ENCODE data around the gene RPL35A. TPM values are rescaled to one million over a fixed set of nuclear protein-coding genes. Genes with fewer than 3 reads are reported as not detected.
"Not testable (repeated sequence)": the region's sequence is repeated elsewhere in the genome, so short reads cannot be mapped to it uniquely, and the experiment has no call there.

Gene RPL35A
- total RNA-seq, 8 experiments from 2014 or later, result 997 to 3,157 (median 2,160) TPM

DNA sequence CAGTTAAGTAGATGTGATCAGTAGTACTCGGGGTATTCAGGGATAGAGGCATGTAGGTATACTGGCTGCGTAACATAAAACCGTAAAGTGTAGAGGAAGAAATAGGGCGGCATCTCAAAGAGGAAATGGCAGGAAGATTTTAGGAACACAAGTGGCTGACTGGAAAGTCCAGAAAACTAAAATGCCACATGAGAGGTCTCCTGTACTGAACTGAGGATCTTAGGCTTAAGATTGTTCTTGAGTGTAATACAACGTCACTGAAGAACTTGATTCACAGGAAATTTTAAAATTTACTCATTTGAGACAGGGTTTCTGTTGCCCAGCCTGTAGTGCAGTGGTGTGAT, 7.8 kb downstream of the RPL35A start:
- Histone ChIP-seq H3K27ac (no peak overlapping the region), H3K4me3 (no peak overlapping the region), H3K4me1 (replicated peaks in 1 of 2) (peaks cover 15 to 26% of the 10 kb centered on the region in 2 donors)
- WGBS, 10 experiments, result 67 to 100% (median 90%) methylated on average over 2 to 5 of the region's 5 CpGs; no CpG with 5 or more reads in 1 of the 10 experiments
- ATAC-seq (replicated peaks in 6 of 8), result no peak
- in situ Hi-C loops (cut with MboI; ENCODE audit: low pct_unique_long_range_greater_than_20kb in 2 of 9, low sequenced_read_pairs in 9 of 9, unreplicated experiment in 9 of 9), result no loop called here

DNA sequence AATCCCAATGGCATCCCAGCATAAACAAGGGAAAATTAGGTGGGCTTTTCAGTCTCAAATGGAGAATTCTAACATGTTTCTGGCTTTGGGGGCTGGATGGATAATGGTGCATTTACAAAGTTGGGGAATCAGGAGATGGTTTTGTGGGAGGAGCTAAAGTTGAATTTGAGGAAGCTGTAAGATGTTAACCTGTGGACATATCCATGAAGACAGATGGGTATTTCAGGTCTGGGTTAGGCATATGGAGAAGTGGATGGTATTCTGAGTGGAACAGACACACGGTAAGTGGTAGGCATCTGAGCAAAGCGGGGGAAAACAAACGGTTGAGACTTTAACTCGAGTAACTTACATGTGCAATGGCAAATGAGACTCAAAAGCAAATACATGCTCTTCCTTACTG, 8.4 kb downstream of the RPL35A start:
- Histone ChIP-seq H3K4me1 (replicated peaks in 1 of 2) (peaks cover 15 to 25% of the 10 kb centered on the region in 2 donors), H3K4me3 (no peak overlapping the region), H3K27ac (no peak overlapping the region)
- WGBS, 10 experiments, result 80 to 100% (median 95%) methylated on average over 1 to 4 of the region's 4 CpGs; no CpG with 5 or more reads in 2 of the 10 experiments
- in situ Hi-C loops (cut with MboI; ENCODE audit: low pct_unique_long_range_greater_than_20kb in 2 of 9, low sequenced_read_pairs in 9 of 9, unreplicated experiment in 9 of 9), result no loop called here
- no peak for ATAC-seq (replicated peaks in 6 of 8)

DNA sequence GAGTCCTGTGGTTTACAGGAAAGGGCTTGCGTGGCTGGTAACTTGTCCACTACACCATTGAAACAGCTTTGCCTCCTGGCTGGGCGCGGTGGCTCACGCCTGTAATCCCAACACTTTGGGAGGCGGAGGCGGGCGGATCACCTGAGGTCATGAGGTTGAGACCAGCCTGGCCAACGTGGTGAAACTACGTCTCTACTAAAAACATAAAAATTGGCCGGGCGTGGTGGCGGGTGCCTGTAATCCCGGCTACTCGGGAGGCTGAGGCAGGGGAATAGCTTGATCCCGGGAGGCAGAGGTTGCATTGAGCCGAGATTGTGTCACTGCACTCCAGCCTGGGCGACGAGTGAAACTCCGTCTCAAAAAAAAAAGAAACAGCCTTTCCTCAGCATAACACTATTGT, 8.9 kb downstream of the RPL35A start:
- in situ Hi-C loops (cut with MboI; ENCODE audit: low pct_unique_long_range_greater_than_20kb in 2 of 9, low sequenced_read_pairs in 9 of 9, unreplicated experiment in 9 of 9); ATAC-seq (replicated peaks in 6 of 8); H3K27ac ChIP-seq: not testable (repeated sequence)
- Histone ChIP-seq H3K4me3 (peak overlapping the region in 3 of 5 donors; percentile 59 to 81 (median 65)), H3K4me1 (replicated peaks in 1 of 2) (peaks cover 15 to 25% of the 10 kb centered on the region in 2 donors)
- WGBS, 10 experiments, result 50 to 100% (median 96%) methylated on average over 1 to 14 of the region's 19 CpGs; no CpG with 5 or more reads in 4 of the 10 experiments

DNA sequence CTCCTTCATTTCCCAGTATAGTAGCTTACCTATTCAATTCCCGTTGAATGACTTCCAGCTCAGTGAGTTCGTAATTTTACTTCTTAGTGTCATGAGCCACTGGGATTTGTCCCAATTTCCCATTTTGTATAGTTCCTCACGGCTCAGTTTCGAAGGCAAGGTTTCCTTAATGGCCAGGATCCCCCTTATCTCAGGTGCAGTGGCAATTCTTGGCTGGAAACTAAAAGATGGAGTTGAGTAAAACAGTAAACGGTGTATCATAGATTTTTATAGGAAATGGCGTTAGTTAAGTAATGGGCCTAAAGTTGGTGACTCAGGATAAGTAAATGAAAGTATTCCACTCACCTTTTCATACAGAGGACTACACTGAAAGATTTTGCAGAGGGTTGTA, 9.5 kb downstream of the RPL35A start:
- Histone ChIP-seq H3K27ac (peak overlapping the region in 1 of 2 donors; percentile 14), H3K4me3 (peak overlapping the region; percentile 59 to 81 (median 75)), H3K4me1 (replicated peaks in 1 of 2) (peaks cover 15 to 25% of the 10 kb centered on the region in 2 donors)
- no peak for ATAC-seq (replicated peaks in 6 of 8)
- in situ Hi-C loops (cut with MboI; ENCODE audit: low pct_unique_long_range_greater_than_20kb in 2 of 9, low sequenced_read_pairs in 9 of 9, unreplicated experiment in 9 of 9), result no loop called here
- WGBS, 10 experiments, result 31 to 93% (median 65%) methylated on average over 2 to 6 of the region's 6 CpGs; no CpG with 5 or more reads in 1 of the 10 experiments

DNA sequence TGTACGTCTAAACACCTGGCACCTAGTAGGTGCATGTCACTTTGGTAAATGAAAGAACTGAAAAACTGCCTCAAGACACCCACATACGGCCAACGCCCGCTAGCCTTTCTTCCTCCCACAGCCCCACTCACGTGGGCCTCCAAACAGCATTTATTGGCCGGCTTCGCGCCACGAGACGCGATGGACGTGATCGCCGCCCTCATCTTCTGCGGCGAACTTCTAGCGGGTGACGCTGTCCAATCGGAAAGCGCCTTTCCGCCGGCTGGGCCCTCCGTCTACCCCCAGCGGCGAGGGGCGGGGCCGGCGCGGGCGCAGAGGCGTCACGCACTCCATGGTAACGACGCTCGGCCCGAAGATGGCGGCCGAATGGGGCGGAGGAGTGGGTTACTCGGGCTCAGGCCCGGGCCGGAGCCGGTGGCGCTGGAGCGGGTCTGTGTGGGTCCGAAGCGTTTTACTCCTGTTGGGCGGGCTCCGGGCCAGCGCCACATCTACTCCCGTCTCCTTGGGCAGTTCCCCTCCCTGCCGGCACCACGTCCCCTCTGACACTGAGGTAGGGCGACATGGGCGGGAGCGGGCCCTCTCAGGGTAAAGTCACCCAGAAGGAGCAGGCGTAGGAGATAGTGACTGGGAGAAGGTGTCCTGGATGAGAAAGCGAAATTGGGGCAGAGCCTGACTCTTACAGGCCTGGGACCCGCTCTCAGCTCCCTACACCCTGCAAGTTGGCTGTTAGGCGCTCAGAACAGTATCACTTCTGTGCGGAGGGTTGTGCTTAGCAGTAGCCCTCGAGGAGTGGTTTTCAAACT, 10.1 kb downstream of the RPL35A start, which contains the start of gene LMLN:
Gene LMLN, plus strand, starts transcription at position 327 of the 803 bp plus-strand sequence. Its CDS starts 29 bp downstream, at position 356.
- peaks cover 15 to 25% of the 10 kb centered on the region in 2 donors for H3K4me1 ChIP-seq (replicated peaks in 1 of 2)
- in situ Hi-C loops (cut with MboI; ENCODE audit: low pct_unique_long_range_greater_than_20kb in 2 of 9, low sequenced_read_pairs in 9 of 9, unreplicated experiment in 9 of 9), result no loop called here
- peak within 1 kb of the TSS; percentile 54 to 76 for H3K27ac ChIP-seq
- H3K4me3 ChIP-seq, result peak within 1 kb of the TSS; percentile 59 to 81 (median 75)
- ATAC-seq (replicated peaks in 6 of 8), result peak; percentile 80 to 97 (median 94)
- 0 to 14% (median 0%) methylated on average over 1 to 12 of the region's 62 CpGs; no CpG with 5 or more reads in 1 of the 10 experiments for WGBS, 10 experiments

DNA sequence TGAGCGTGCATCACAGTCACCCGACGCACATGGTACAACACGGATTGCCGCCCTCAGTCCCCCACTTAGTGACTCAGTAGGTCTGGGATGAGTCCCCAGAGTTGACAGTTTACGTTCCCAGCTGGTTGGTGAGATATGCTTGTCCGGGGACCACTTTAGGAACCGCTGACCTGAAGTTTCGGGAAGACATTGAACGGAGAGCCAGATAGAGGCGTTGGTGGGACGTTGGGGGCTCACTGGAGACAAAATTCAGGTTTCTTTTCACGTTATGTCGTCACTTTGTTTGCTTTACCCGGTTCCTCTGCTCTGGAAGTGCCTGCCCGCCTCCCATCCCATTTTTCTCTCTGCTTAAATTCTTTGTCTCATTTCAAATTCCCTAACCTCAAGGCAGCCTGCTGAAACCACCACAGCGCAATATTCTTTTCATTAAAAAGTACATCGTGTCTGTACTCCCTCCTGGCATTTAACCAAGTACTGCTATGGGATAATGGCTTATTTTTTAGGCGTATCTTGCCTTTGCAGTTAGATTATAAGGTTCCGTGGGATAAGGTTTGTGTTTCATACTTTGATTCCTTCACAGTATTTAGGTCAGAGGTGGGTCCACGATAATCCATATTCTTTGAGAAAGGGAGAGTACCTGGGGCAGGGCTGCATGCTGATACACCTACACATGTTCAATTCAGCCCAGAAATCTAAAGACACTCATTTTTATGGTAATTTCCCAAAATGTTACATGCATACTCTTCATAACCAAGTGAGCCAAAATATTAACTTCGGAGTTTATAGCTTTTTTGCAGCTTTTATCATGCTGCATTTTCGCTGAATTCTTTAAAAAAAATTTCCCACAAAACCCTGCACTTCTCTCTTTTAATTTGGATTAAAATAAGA, 10.9 kb downstream of the RPL35A start:
- in situ Hi-C loops (cut with MboI; ENCODE audit: low pct_unique_long_range_greater_than_20kb in 2 of 9, low sequenced_read_pairs in 9 of 9, unreplicated experiment in 9 of 9), result no loop called here

DNA sequence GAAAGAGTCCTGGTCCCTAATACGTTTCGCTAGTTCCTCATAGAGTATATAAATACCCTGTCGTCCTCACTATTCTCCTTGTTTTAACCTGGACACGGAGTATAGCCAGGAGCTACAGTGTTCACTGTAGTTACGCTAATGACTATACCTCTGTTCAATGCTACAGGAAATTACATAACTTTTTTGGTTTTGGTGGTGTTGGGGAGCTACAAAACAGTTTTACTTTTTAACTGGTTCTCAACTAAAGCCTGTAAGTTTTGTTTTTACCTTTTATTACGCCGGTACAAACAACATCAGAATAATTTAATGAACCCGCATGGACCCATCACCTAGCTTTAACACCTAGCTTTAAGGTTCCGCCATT, 11.6 kb downstream of the RPL35A start:
- WGBS, 10 experiments, result 84 to 100% (median 89%) methylated on average over 4 to 9 of the region's 9 CpGs; no CpG with 5 or more reads in 1 of the 10 experiments
- Histone ChIP-seq H3K4me3 (peak overlapping the region in 1 of 5 donors; percentile 75), H3K27ac (no peak overlapping the region), H3K4me1 (replicated peaks in 1 of 2) (peaks cover 15 to 25% of the 10 kb centered on the region in 2 donors)
- ATAC-seq (replicated peaks in 6 of 8), result no peak
- in situ Hi-C loops (cut with MboI; ENCODE audit: low pct_unique_long_range_greater_than_20kb in 2 of 9, low sequenced_read_pairs in 9 of 9, unreplicated experiment in 9 of 9), result no loop called here

More for the DNA sequence above, 10.9 kb downstream of the RPL35A start:
- Histone ChIP-seq H3K4me3 (peak overlapping the region; percentile 59 to 81 (median 75)), H3K27ac (peak overlapping the region; percentile 54 to 76), H3K4me1 (replicated peaks in 1 of 2) (peaks cover 15 to 25% of the 10 kb centered on the region in 2 donors)
- no peak for ATAC-seq (replicated peaks in 6 of 8)
- 11 to 75% (median 17%) methylated on average over 2 to 18 of the region's 23 CpGs; no CpG with 5 or more reads in 1 of the 10 experiments for WGBS, 10 experiments

DNA sequence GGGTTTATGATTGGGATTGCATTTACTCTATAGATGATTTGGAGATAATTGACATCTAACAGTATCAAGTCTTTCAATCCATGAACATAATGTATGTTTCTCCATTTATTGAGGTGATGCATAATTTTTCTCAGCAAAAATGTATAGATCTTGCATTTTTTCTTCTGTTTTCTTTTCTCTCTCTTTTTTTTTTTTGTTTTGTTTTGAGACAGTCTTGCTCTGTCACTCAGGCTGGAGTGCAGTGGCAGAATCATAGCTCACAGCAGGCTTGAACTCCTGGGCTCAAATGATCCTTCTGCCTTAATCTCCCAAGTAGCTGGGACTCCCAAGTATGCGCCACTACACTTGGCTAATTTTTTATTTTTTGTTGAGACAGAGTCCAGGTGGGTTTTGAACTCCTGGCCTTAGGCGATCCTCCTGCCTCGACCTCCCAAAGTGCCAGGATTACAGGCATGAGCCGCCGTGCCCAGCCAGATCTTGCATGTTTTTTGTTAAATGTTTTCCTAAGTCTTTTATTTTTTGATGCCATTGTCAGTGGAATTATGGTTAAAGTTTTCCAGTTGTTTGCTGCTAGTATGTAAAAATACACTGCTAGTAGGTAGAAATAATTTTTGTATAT, 13.1 kb downstream of the RPL35A start:
- in situ Hi-C loops (cut with MboI; ENCODE audit: low pct_unique_long_range_greater_than_20kb in 2 of 9, low sequenced_read_pairs in 9 of 9, unreplicated experiment in 9 of 9), result no loop called here
- ATAC-seq (replicated peaks in 6 of 8), result no peak
- Histone ChIP-seq H3K4me3 (no peak overlapping the region), H3K27ac (no peak overlapping the region), H3K4me1 (replicated peaks in 1 of 2) (peaks cover 15 to 25% of the 10 kb centered on the region in 2 donors)
- 55 to 100% (median 90%) methylated on average over 2 to 5 of the region's 5 CpGs for WGBS, 10 experiments

DNA sequence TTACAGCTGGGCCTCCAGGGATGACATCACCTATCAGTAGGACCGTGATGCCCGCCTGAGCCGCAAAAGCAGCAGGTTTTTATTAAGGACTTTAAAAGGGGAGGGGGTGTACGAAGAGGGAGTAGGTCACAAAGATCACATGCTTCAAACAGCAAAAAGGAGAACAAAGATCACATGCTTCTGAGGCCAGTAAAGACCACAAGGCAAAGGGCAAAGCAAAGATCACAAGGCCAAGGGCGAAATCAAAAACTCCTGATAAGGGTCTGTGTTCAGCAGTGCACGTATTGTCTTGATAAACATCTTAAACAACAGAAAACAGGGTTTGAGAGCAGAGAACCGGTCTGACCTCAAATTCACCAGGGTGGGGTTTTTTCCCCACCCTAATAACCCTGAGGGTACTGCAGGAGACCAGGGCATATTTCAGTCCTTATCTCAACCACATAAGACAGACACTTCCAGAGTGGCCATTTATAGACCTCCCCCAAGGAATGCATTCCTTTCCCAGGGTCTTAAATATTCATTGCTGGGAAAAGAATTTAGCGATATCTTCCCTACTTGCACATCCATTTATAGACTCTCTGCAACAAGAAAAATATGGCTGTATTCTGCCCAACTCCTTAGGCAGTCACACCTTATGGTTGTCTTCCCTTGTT, 17.5 kb downstream of the RPL35A start:
- H3K4me1 ChIP-seq (replicated peaks in 1 of 2); ATAC-seq (replicated peaks in 6 of 8); in situ Hi-C loops (cut with MboI; ENCODE audit: low pct_unique_long_range_greater_than_20kb in 2 of 9, low sequenced_read_pairs in 9 of 9, unreplicated experiment in 9 of 9); H3K4me3 ChIP-seq; H3K27ac ChIP-seq: not testable (repeated sequence)
- 37 to 100% (median 84%) methylated on average over 1 to 8 of the region's 8 CpGs for WGBS, 10 experiments

DNA sequence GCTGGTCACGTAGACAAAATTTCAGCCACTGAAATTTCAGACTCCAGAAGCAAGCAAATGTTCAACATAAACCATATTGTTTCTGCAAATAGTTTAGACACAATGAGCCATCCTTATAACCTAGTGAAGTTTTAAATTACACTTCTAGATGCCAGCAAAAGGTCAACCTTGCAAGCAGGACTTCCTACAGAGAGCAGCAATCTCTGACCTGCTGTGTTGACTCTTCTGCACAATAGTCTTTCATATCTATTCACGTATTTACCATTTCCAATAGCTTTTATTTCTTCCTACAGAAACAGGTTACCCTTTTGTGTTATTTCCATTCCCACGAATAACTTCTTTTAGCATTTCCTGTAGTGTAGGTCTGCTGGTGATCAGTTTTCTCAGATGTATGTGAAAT, 20.6 kb downstream of the RPL35A start:
- no peak for ATAC-seq (replicated peaks in 6 of 8)
- WGBS, 10 experiments, result 37 to 89% (median 61%) methylated on average over 2 to 3 of the region's 3 CpGs
- Histone ChIP-seq H3K27ac (no peak overlapping the region), H3K4me3 (no peak overlapping the region), H3K4me1 (replicated peaks in 1 of 2) (no peaks in the 10 kb centered on the region)
- in situ Hi-C loops (cut with MboI; ENCODE audit: low pct_unique_long_range_greater_than_20kb in 2 of 9, low sequenced_read_pairs in 9 of 9, unreplicated experiment in 9 of 9), result no loop called here

DNA sequence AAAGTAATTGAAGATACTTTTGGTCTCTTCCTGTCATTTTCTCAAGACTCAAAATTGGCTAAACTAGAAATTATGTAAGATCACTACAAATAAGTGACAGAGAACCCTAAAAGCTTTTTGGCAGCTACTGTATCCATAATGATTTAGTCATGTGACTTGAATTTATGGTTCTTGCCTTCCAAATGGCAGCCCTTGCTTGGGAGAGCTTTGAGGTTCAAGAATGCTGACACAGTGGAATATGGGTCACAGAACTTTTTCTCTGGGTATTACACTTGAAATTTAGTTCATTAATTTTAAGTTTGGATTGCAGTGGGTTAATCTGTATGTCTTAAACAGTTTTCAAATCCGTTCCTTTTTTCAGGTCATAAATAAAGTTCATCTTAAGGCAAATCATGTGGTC, 24.0 kb downstream of the RPL35A start:
- ATAC-seq (replicated peaks in 6 of 8), result no peak
- H3K4me3 ChIP-seq, result no peak overlapping the region
- H3K4me1 ChIP-seq (replicated peaks in 1 of 2), result no peaks in the 10 kb centered on the region
- 7 to 100% (median 91%) methylated on average over 1 of the region's 1 CpG; no CpG with 5 or more reads in 2 of the 10 experiments for WGBS, 10 experiments
- in situ Hi-C loops (cut with MboI; ENCODE audit: low pct_unique_long_range_greater_than_20kb in 2 of 9, low sequenced_read_pairs in 9 of 9, unreplicated experiment in 9 of 9), result no loop called here
- H3K27ac ChIP-seq, result no peak overlapping the region

DNA sequence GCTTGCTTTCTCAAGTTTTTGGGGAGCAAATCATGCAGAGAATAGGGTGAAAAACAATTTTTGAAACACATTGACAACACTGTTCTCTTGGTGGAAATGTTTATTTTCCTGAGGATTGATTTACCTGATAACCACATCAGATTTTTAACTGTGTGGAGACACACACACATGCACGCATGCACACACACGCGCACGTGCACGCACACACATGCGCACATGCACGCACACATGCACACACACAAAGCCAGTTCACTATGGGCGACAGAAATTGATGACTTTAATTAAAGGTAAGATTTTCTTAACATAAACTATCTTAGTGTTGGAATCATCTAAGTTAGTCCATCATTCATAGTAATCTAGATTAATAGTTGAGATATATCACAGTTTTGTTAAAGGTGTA, 25.3 kb downstream of the RPL35A start:
- Histone ChIP-seq H3K4me3 (no peak overlapping the region), H3K4me1 (replicated peaks in 1 of 2) (no peaks in the 10 kb centered on the region), H3K27ac (no peak overlapping the region)
- WGBS, 10 experiments, result 85 to 100% (median 100%) methylated on average over 1 to 8 of the region's 8 CpGs
- no peak for ATAC-seq (replicated peaks in 6 of 8)
- in situ Hi-C loops (cut with MboI; ENCODE audit: low pct_unique_long_range_greater_than_20kb in 2 of 9, low sequenced_read_pairs in 9 of 9, unreplicated experiment in 9 of 9), result no loop called here

Measured in motor neuron (in vitro differentiated cells).